D721Med (cell line): Measurements from ENCODE around the gene CTNNBL1.

Experiments
- DNase-seq: peaks from one replicate; pipeline ENCODE4 v3.0.0; 2011; ENCODE audit warnings: low spot score; ENCODE audit not compliant: insufficient read length
- FAIRE-seq: peaks from 2 replicates; lab custom pipeline; 2011; peaks lifted over from hg19 to GRCh38; lab: Jason Lieb, UNC
- TF ChIP-seq, protein P1 (sequence below): IDR thresholded peaks from 2 replicates; pipeline ENCODE4 v1.5.1; 2012; ENCODE audit warnings: mild to moderate bottlenecking, control low read depth; ENCODE audit not compliant: insufficient read depth; ENCODE audit errors: missing control alignments

The CTNNBL1 gene

DNA sequence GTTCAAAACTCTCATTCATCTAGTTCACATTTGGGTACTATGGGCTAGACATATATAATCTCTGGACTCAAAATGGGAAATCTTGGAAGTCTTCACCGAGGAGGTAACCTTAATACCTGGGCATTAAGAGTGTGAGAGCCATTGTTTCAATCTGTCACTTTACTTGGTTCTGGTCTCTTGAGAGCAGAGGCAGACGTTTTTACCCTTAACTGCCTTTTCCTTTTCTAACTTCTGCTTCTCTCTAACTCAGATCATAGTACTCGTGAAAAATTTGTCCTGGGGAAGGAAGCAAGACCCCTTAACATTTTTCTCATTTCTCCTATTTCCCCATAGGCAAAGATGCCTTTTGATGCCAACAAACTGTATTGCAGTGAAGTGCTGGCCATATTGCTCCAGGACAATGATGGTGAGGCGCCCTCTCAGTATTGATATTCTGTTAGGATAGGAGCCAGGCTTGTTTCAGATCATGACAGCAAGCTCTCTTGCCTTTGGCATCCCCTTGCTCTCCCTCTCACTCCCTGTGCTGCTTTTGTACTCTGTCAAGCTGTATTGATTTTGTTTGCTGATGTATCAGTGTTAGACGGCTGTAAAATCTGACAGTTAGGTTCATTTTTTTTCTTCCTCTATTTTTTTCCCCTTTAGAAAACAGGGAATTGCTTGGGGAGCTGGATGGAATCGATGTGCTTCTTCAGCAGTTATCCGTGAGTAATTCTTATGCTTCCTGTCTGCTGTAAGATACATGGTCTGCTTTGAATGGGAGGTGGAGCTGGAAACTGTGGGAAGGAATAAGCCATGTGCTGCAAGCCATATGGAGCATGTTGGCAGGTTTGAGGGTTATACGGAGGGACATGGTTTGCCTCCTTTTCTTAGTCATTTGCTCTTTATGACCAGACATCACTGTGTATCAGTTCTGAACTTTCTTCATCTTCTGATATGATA, 83.5 kb downstream of the CTNNBL1 start:
- TF ChIP-seq, protein P1, sequence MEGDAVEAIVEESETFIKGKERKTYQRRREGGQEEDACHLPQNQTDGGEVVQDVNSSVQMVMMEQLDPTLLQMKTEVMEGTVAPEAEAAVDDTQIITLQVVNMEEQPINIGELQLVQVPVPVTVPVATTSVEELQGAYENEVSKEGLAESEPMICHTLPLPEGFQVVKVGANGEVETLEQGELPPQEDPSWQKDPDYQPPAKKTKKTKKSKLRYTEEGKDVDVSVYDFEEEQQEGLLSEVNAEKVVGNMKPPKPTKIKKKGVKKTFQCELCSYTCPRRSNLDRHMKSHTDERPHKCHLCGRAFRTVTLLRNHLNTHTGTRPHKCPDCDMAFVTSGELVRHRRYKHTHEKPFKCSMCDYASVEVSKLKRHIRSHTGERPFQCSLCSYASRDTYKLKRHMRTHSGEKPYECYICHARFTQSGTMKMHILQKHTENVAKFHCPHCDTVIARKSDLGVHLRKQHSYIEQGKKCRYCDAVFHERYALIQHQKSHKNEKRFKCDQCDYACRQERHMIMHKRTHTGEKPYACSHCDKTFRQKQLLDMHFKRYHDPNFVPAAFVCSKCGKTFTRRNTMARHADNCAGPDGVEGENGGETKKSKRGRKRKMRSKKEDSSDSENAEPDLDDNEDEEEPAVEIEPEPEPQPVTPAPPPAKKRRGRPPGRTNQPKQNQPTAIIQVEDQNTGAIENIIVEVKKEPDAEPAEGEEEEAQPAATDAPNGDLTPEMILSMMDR = no peak
- FAIRE-seq (no peak), DNase-seq (no peak)

- DNase-seq (no peak), FAIRE-seq (peak; percentile 44)
- TF ChIP-seq, protein P1 = no peak
These were observed 84.3 kb downstream of the CTNNBL1 start for GRCh38 chr20:37777988-37778659.

DNA sequence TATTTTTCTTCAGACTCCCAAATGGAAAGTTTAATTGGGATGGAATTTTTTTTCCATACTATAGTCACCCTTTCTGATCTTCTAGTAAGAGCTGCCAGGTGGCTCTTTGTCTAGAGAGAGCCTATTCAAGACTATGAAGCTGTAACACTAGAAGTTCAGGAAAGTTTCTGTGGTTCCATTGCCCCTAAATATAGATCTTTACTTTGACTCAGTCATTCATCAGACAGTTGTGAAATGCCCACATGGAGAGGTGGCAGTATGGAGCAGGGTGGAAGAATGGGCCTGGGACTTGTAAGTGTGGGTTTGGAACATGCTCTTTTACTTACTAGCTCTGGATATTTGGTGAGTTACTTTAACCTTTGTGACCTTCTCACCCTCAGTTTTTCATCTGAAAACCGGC, 87.8 kb downstream of the CTNNBL1 start:
- TF ChIP-seq, protein P1 = no peak
- FAIRE-seq = no peak
- DNase-seq = no peak

DNA sequence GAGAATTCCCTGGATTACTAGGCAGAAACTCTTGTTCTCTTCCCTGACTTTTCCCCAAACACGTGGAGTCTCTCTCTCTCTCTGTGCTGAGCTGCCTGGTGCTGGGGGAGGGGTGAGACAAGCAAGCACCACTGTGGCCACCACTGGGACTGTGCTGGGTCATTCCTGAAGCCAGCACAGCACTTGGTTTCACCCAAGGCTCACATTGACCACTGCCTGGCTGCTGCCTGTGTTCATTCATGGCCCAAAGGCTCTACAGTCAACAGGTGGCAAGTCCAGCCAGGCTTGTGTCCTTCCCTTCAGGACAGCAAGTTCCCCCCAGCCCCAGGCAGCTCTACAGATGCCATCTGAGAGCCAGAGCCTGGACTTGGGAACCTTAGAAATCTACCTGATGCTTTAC, 92.2 kb downstream of the CTNNBL1 start:
- no peak for FAIRE-seq
- TF ChIP-seq, protein P1 = no peak
- no peak for DNase-seq

DNA sequence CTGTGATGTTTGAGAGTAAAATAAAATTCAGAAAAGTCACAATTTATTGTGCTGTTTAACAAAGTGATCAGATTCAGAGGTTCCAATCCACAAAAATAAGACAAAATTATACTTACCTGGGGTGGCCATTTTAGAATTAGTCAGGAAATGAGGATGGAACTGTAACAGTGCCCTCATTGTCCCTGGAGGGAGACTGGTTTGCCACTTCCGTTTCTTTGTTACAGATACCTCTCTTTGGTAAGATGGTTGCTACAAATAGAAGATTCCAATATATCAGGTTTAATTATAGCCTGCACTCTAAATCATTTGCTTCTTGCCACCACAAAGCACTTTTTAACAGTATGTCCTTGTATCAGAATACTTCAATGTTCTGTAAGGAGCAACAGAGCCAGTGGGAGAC, 95.6 kb downstream of the CTNNBL1 start:
- TF ChIP-seq, protein P1 = no peak
- FAIRE-seq (no peak), DNase-seq (no peak)

GRCh38 chr20:37790900-37791299, 97.1 kb downstream of the CTNNBL1 start:
- TF ChIP-seq, protein P1 = no peak
- DNase-seq (no peak), FAIRE-seq (no peak)
